ENCODE data around the gene TACC2. TPM values are rescaled to one million over a fixed set of nuclear protein-coding genes. Genes with fewer than 3 reads are reported as not detected.
A peak's percentile ranks its signal among the peaks of the same experiment; 100 is the strongest.

Gene TACC2
- polyA plus RNA-seq, 10 donors, result 70.7 to 160 (median 103) TPM

GRCh38 chr10:122290833-122291532 is 302.0 kb downstream of the TACC2 start:
- DNase-seq, result no peak

GRCh38 chr10:122291739-122292138 is 302.8 kb downstream of the TACC2 start:
- no peak for DNase-seq

- DNase-seq, result no peak
These were observed 303.4 kb downstream of the TACC2 start for GRCh38 chr10:122292376-122292775.

- no peak for DNase-seq
These were observed 304.4 kb downstream of the TACC2 start for GRCh38 chr10:122293156-122293960.

GRCh38 chr10:122293961-122294380 is 305.0 kb downstream of the TACC2 start:
- DNase-seq, result no peak

GRCh38 chr10:122294511-122295450 is 305.8 kb downstream of the TACC2 start:
- no peak for DNase-seq

- no peak for DNase-seq
These were observed 306.5 kb downstream of the TACC2 start for GRCh38 chr10:122295451-122295809.

- no peak for DNase-seq
These were observed 307.6 kb downstream of the TACC2 start for GRCh38 chr10:122296363-122297120.

- no peak for DNase-seq
These were observed 308.6 kb downstream of the TACC2 start for GRCh38 chr10:122297583-122297982.

GRCh38 chr10:122298206-122298597 is 309.2 kb downstream of the TACC2 start:
- no peak for DNase-seq

GRCh38 chr10:122298598-122299301 is 309.8 kb downstream of the TACC2 start:
- peak; percentile 75 to 90 (median 83) for DNase-seq

- DNase-seq, result no peak
These were observed 310.6 kb downstream of the TACC2 start for GRCh38 chr10:122299423-122300075.

- peak in 1 of 3 donors; percentile 25 for DNase-seq
These were observed 312.3 kb downstream of the TACC2 start for GRCh38 chr10:122301055-122301810.

- no peak for DNase-seq
These were observed 312.8 kb downstream of the TACC2 start for GRCh38 chr10:122301811-122302115.

- no peak for DNase-seq
These were observed 313.4 kb downstream of the TACC2 start for GRCh38 chr10:122302315-122302714.

GRCh38 chr10:122303271-122304053 is 314.5 kb downstream of the TACC2 start:
- DNase-seq, result no peak
